ENCODE results near the gene GRID2. TPM values are rescaled to one million over a fixed set of nuclear protein-coding genes. Genes with fewer than 3 reads are reported as not detected.

GRID2 gene
- total and polyA plus RNA-seq, 2 donors from 2014 or later: 0.19 TPM; not detected in 1

GRCh38 chr4:92825791-92826190 lies 522.0 kb downstream of the GRID2 start:
- no peak for TF ChIP-seq CTCF (IDR thresholded peaks at IDR 0.05; ENCODE audit: borderline replicate concordance, extremely low read depth, insufficient read depth)
- Histone ChIP-seq H3K9ac (ENCODE audit: low read length in 3 of 3) (no peak overlapping the region), H3K36me3 (ENCODE audit: control insufficient read depth in 2 of 3, insufficient read depth in 3 of 3, low read length in 3 of 3) (no peaks in the 10 kb centered on the region), H3K9me3 (ENCODE audit: control insufficient read depth in 2 of 3, insufficient read depth in 1 of 3, low read length in 3 of 3) (no peaks in the 10 kb centered on the region), H3K4me1 (ENCODE audit: control insufficient read depth in 2 of 3, insufficient read depth in 2 of 3, low read depth in 1 of 3, low read length in 3 of 3) (no peaks in the 10 kb centered on the region), H3K27ac (ENCODE audit: low read depth in 2 of 2, low read length in 2 of 2) (no peak overlapping the region), H3K4me3 (ENCODE audit: low read length in 3 of 3) (no peak overlapping the region), H3K27me3 (ENCODE audit: control insufficient read depth, insufficient read depth, low read length) (no peaks in the 10 kb centered on the region)
- intact Hi-C loops (cut with DNase I): no loop called here
- DNase-seq (no peak), FAIRE-seq (no peak)

GRCh38 chr4:92830771-92831170 lies 527.0 kb downstream of the GRID2 start:
- intact Hi-C loops (cut with DNase I): no loop called here
- H3K36me3 ChIP-seq (ENCODE audit: control insufficient read depth in 2 of 3, insufficient read depth in 3 of 3, low read length in 3 of 3): no peaks in the 10 kb centered on the region

GRCh38 chr4:92840880-92841279 lies 537.1 kb downstream of the GRID2 start:
- no peak overlapping the region for H3K4me3 ChIP-seq (ENCODE audit: low read length in 3 of 3)
- no peak overlapping the region for H3K9ac ChIP-seq (ENCODE audit: low read length in 3 of 3)
- TF ChIP-seq CTCF (IDR thresholded peaks at IDR 0.05; ENCODE audit: borderline replicate concordance, extremely low read depth, insufficient read depth): no peak
- no peaks in the 10 kb centered on the region for H3K36me3 ChIP-seq (ENCODE audit: control insufficient read depth in 2 of 3, insufficient read depth in 3 of 3, low read length in 3 of 3)
- H3K27me3 ChIP-seq (ENCODE audit: control insufficient read depth, insufficient read depth, low read length): no peaks in the 10 kb centered on the region
- no peaks in the 10 kb centered on the region for H3K4me1 ChIP-seq (ENCODE audit: control insufficient read depth in 2 of 3, insufficient read depth in 2 of 3, low read depth in 1 of 3, low read length in 3 of 3)
- FAIRE-seq: no peak
- H3K27ac ChIP-seq (ENCODE audit: low read depth in 2 of 2, low read length in 2 of 2): no peak overlapping the region
- intact Hi-C loops (cut with DNase I): no loop called here
- no peak for DNase-seq
- no peaks in the 10 kb centered on the region for H3K9me3 ChIP-seq (ENCODE audit: control insufficient read depth in 2 of 3, insufficient read depth in 1 of 3, low read length in 3 of 3)

More at GRCh38 chr4:92830771-92831170, 527.0 kb downstream of the GRID2 start:
- H3K4me1 ChIP-seq (ENCODE audit: control insufficient read depth in 2 of 3, insufficient read depth in 2 of 3, low read depth in 1 of 3, low read length in 3 of 3): no peaks in the 10 kb centered on the region
- TF ChIP-seq CTCF (IDR thresholded peaks at IDR 0.05; ENCODE audit: borderline replicate concordance, extremely low read depth, insufficient read depth): no peak
- H3K9ac ChIP-seq (ENCODE audit: low read length in 3 of 3): no peak overlapping the region
- no peak for FAIRE-seq
- no peak overlapping the region for H3K4me3 ChIP-seq (ENCODE audit: low read length in 3 of 3)
- DNase-seq: no peak
- no peaks in the 10 kb centered on the region for H3K9me3 ChIP-seq (ENCODE audit: control insufficient read depth in 2 of 3, insufficient read depth in 1 of 3, low read length in 3 of 3)
- no peaks in the 10 kb centered on the region for H3K27me3 ChIP-seq (ENCODE audit: control insufficient read depth, insufficient read depth, low read length)
- no peak overlapping the region for H3K27ac ChIP-seq (ENCODE audit: low read depth in 2 of 2, low read length in 2 of 2)

GRCh38 chr4:92843784-92844183 lies 540.0 kb downstream of the GRID2 start:
- DNase-seq (no peak), FAIRE-seq (peak; percentile 53)
- TF ChIP-seq CTCF (IDR thresholded peaks at IDR 0.05; ENCODE audit: borderline replicate concordance, extremely low read depth, insufficient read depth): no peak
- Histone ChIP-seq H3K4me1 (ENCODE audit: control insufficient read depth in 2 of 3, insufficient read depth in 2 of 3, low read depth in 1 of 3, low read length in 3 of 3) (no peaks in the 10 kb centered on the region), H3K27me3 (ENCODE audit: control insufficient read depth, insufficient read depth, low read length) (no peaks in the 10 kb centered on the region), H3K36me3 (ENCODE audit: control insufficient read depth in 2 of 3, insufficient read depth in 3 of 3, low read length in 3 of 3) (no peaks in the 10 kb centered on the region), H3K4me3 (ENCODE audit: low read length in 3 of 3) (no peak overlapping the region), H3K27ac (ENCODE audit: low read depth in 2 of 2, low read length in 2 of 2) (no peak overlapping the region), H3K9me3 (ENCODE audit: control insufficient read depth in 2 of 3, insufficient read depth in 1 of 3, low read length in 3 of 3) (no peaks in the 10 kb centered on the region), H3K9ac (ENCODE audit: low read length in 3 of 3) (no peak overlapping the region)
- intact Hi-C loops (cut with DNase I): no loop called here

Data from kidney (tissue), 14 donors.